OCI-LY1 (cell line): ENCODE results near the gene TYMS.

ENCODE experiments used
- CTCF ChIP-seq: fragments of 200-600 bp; sonication (generic), shearing (Covaris generic); IDR thresholded peaks from 2 replicates; pipeline ENCODE4 v1.5.1; 2017; ENCODE audit warnings: mild to moderate bottlenecking, antibody characterized with exemption, low read length, moderate library complexity, mixed read lengths
- EZH2 ChIP-seq: fragments of 200-600 bp; sonication (generic), shearing (Covaris generic); IDR thresholded peaks from 2 replicates; pipeline ENCODE4 v1.8.0; 2017; ENCODE audit warnings: borderline replicate concordance, mixed run types, mild to moderate bottlenecking, antibody characterized with exemption, low read length, moderate library complexity, mixed read lengths

- no peak for TF ChIP-seq CTCF
- no peak for TF ChIP-seq EZH2
Measured at GRCh38 chr18:676069-676468, 18.6 kb downstream of the TYMS start.
